Measurements from ENCODE around the gene CCDC6.
"Not testable (repeated sequence)": the region's sequence is repeated elsewhere in the genome, so short reads cannot be mapped to it uniquely, and the experiment has no call there.

Gene CCDC6

DNA sequence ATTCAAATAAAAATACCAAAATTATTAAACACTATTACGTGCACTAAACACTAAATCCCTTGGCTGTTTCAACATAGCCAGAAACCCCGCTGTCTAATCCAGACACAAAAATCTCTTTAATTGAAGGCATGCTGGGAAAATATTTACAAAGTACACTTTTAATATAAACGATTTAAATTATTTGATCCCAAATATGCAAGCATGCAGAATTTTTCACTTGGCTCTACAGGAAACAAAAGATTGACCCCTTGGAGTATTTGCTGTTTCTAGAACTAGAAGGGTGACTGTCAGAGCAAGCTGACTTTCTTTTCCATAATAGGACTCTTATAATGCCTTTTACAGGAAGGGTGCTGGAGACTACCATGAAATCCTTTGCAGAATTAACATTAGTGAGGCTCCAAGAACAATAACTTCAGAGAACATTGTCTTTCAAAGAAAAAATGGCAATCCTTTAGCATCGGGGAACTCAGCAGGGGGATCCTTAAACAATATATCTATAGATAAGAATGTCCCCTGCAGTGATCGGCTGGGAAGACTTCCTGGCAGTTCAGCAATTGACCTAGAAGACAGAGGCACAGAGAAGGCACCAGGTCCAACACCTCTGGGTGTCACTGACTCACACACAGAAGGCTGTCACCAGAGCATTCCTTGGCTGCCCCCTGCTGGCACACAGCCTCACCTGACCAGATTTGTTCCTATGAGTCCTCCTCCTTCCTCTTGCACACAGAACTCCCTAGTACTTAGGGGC lies 97.3 kb downstream of the CCDC6 start:
- DNase-seq (ENCODE audit: low spot score), result peak; percentile 32

DNA sequence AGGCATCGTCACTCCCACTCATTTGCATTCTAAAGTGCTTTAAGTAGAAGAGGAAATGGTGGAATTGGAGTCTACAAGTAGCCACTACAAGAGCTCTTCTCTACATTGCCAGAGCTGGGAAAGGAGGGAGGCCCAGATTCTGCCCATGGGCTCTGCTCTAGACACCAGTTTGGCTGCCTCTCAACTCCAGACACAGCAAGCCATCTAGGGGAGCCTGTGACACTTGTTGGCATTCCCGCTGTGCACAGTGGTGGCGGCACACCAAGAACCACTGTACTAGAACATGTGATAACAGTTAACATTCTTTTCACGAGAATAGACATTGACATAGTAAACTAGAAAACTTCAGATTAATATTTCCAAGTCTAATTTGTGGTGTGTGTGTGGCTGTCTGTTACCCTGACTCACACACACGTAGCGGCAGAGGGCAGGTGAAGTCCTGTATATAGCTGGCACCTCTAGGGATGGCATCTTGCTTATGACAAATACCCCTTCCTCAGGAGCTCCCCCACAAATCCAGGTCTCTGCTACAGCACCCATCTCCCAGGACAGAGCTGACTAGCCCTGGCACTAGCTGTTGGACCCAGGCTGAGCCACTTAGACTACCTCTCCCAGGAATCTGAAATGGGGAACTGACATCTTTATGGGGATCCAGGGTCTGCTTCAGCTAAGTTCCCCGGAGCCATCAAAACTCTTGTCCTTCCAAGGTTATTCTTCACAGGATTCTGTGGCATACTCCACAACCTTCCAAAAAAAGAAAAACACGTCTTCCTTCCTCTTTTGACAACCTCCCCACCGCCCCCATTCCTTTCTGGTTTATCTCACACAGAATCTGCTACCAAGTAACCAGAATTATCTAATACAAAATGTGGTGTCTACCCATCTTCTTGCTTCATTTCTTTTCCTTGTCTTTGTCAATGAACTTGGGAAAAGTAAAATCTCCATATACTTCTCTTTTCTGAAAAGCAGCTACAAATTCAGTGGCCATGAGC lies 98.4 kb downstream of the CCDC6 start:
- no peak for DNase-seq (ENCODE audit: low spot score)

DNA sequence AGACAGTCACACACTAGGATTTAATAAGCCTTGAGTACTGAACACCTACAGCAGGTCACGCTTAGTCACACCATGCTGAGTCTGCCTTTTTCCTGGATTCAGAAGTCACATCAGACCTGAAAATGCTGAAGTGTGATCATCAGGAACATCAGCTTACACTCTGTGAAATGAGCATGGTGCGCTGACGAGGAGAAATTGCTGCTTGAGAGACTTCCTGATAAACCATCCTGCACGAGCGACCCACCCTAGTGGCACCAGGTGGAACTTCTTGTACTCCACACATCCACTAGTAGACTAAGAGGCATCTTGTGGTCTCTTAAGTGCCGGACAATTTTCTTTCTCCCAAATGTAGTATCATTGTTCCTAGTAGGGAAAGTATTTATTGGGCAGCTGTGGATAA lies 101.3 kb downstream of the CCDC6 start:
- no peak for DNase-seq (ENCODE audit: low spot score)

DNA sequence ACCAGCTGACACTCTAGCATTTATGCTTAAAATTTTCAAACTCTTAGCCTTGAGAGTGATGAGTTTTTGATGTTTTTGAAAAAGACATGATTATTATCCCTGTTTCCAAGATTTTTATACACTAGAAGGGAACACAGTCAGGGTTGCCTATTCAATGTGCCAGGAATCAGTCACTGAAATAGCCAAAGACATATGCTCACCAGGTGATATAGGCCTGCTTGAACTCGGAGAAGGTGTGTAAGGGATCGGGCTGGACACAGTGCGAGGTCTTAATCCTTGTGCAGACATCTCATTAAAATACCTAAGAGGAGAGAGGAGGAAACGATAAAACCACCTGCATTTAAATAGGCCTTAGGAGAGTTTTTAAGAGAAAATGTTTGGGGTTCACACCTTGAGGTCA lies 102.1 kb downstream of the CCDC6 start:
- no peak for DNase-seq (ENCODE audit: low spot score)

DNA sequence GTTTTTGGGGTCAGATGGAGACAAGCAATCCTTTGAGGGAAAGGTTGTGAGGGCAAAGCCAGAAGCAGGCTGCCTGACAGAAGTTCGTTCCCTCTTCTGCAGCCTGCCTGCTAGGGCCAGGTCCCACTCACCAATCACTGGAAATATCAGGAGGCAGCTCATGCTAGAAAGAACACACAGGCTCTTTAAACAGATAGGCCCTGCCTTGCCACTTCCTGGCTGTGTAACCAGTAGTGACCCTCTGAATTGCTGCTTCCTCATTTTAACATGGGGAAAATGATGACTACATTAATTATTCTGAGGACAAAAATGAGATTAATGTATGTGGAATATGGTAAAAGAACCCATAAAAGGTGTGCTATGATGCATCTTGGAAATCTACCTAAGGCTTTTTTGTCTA lies 102.6 kb downstream of the CCDC6 start:
- DNase-seq (ENCODE audit: low spot score), result no peak

DNA sequence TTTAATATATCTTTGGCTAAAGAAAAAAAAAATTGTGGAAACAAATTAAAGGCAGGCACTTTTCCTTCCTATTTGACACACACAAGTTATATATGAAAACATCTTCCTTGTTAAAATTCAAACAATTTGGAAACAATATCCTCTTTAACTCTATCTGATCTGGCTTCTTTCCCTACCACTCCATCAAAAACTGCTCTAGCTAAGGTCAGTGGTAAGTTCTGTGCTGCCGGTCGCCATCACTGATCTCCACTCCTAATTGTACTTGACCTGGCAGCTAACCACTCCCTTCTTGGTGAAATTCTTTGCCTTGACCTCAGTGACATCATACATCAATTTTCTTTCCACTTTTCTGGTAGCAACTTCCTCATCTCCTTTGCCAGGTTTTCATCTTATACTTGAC lies 105.2 kb downstream of the CCDC6 start:
- DNase-seq (ENCODE audit: low spot score), result no peak

DNA sequence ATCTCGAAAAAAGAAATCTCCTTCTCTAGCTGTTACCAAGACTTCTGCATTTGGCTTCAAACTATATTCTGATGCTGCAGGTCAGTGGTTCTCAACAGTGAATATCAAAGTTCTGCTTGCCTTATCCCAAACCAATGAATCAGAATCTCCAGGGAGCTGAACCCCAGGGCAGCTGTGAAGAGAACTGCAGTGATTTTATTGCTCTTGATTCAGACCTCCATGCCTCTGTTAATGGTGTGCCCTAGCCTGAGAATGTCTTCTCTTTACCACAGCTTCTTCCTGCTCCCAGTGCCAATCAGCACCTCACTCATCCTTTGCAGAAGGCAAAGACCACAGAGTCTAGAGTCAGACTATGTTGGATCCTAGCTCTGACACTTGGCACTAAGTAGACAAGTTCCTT lies 106.9 kb downstream of the CCDC6 start:
- DNase-seq (ENCODE audit: low spot score), result no peak

DNA sequence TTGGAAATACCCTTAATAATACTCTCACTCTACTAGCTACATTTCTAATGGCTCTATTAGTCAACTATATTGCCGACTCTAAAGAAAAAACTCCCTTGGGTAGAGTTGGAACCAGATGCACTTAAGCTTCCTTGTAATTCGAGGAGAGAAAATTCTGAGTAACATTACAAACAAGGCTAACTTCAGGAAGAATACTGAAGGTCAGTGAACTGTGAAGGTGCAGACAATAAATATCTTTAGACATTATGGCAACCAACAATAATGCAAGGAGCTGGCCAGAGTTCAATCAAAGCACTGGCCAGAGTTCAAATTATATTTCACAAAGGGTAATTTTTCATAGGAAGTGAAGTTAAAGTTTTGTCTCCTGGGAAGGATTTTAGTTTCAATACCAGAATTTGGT lies 112.4 kb downstream of the CCDC6 start:
- DNase-seq (ENCODE audit: low spot score), result no peak

DNA sequence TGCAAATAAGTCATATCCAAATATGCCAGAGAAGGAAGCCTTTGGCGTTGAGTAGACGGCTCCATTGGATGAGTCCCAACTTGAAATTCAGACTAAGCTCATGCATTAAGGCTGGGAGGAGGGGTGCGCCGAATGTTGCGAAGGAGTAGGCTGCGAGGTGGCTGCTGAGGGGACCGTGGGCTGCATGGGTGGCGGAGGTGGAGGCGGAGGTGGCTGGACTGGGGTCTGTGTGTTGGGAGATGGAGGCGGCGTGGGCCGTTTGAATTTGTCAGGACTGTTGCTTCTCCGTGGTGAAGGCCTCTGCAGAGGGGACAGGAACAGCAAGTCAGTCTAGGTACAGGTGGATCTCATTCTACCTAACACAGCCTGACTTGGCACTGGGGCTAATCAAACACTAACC lies 113.5 kb downstream of the CCDC6 start:
- no peak for DNase-seq (ENCODE audit: low spot score)

DNA sequence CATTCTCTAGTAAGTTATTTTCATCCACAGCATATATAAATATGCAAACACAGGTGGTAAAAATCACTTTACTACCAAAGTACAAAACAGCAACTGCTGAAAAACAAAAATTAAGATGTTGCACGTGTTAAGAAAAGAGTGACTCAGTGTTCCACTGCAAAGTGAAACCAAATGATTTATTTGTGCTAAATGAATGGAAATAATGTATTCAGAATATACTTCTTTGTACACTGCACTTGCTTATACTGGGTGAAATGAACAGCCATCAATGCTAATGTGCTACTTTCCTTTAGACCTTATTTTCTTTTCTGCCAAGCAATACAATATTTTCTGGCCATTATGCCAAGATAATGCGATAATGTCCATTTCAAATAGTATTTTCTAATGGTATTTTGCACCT lies 114.8 kb downstream of the CCDC6 start:
- no peak for DNase-seq (ENCODE audit: low spot score)

DNA sequence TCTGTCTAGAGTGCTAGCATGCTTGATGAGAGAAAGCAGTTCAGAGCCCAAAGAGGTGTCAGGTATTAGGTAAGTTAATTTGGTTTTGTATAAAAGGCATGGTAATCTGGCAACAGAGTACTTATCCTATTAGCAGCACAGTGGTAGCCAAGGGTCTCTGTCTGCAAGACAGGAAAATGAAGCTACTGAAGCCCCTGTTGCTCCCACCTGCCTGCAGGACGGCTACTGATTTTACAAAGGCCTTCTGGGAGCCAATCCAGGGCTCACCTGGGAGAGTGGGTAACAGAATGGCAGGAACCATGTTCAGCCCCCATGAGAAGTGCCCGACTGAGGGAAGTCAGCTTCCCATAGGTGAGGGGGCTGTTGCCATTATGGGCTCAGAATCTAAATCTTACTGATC lies 116.3 kb downstream of the CCDC6 start:
- not testable (repeated sequence) for DNase-seq (ENCODE audit: low spot score)

DNA sequence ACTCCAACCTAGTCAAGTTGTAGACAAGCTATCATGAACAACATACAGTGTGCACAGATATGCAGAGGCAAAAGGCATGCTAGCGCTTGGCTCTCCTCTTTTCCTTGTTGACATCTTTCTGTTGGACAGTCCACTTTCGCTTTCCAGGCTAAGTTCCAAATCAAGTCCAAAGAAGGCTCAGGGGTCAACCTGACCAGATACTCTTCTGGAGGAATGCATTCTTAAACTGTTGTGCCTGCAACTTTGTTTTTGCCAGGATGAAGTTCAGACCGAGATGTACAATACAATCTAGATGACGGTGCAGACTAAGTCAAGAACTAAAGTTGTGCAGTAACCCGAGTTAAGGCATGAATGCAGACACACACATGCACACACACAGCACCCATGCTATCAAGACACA lies 117.4 kb downstream of the CCDC6 start:
- not testable (repeated sequence) for DNase-seq (ENCODE audit: low spot score)

DNA sequence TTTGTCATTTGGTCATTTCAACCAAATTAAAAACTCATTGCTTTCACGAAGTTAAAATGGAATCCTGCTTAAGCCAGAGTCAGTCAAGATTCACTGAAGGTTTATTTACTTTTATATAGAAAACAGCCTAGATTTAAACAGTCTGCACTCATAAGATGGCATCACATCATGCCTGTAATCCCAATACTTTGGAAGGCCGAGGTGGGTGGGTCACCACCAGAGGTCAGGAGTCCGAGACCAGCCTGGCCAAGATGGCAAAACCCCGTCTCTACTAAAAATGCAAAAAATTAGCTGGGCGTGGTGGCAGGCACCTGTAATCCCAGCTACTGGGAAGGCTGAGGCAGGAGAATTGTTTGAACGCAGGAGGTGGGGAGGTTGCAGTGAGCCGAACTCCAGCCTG lies 119.3 kb downstream of the CCDC6 start:
- not testable (repeated sequence) for DNase-seq (ENCODE audit: low spot score)

DNA sequence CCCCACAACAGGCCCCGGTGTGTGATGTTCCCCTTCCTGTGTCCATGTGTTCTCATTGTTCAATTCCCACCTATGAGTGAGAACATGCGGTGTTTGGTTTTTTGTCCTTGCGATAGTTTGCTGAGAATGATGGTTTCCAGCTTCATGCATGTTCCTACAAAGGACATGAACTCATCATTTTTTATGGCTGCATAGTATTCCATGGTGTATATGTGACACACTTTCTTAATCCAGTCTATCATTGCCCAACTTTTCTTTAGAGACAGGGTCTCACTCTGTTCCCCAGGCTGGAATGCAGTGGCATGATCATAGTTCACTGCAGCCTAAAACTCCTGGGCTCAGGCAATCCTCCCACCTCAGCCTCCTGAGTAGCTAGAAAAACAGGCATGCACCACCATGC lies 120.9 kb downstream of the CCDC6 start:
- DNase-seq (ENCODE audit: low spot score), result not testable (repeated sequence)

DNA sequence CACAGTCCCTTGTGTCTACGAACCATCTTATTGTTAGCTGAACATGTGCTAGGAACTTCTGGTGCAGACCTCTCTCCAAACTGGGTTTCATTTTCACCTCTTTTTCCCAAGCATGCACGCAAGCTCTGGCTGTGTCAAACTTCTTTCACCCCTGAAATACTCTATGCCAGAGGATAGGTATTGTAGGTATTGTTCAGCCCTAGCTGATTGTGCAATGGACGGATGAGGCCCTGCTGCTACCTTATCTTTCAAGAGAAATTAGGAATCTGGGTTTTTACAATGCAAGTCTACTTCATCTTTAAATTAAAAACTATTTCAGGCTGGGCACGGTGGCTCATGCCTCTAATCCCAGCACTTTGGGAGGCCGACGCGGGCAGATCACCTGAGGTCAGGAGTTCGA lies 124.8 kb downstream of the CCDC6 start:
- no peak for DNase-seq (ENCODE audit: low spot score)

DNA sequence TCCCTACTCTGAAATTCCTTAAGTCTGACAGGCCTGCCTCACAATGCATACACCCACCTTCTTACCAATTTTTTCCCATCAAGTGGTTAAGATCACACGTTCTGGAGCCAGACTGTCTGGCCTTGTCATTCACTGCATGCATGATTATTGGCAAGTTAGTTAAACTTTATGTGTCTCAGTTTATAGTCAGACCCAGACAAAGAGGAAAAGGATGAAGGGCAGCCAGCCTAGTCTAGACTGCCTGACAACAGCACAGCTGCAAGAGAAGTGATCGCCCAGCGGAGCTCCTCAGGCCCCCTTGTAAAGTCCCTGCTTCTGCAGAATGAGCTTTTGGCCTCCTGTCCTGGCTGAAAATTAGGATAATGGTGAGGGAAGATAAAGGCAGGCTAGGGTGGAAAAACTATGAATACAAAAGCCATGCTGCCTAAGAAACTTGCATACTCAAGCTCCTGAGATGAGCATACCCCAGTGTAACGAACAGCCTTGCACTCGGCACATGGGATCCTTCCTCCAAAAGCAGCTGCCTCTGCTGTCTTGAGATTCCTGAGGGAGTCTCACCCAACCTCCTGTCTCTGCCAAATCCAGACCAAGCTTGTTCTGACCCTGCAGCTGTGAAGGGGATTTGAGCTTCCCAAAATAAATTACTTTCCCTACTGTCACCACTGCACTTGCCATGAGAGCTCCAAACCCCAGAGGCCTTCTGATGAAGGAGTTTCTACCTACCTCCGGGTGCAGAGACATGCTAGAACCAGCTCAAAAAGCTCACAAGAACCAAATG lies 126.4 kb downstream of the CCDC6 start:
- DNase-seq (ENCODE audit: low spot score), result no peak

DNA sequence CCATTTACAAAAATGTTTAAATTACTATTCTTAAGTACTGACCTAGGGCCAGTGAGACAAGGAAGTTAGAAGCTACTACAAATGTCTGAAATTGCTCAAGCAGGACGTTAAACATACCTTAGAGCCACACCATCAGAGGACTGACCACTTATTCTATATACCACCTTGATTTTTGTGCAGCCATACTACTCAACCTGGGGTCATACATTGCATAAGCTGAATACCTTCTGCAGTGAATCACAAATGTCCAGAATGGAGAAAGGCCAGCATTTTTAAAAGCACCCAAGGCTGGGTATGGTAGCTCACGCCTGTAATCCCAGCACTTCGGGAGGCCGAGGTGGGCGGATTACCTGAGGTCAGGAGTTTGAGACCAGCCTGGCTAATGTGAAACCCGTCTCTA lies 131.9 kb downstream of the CCDC6 start:
- DNase-seq (ENCODE audit: low spot score), result no peak

DNA sequence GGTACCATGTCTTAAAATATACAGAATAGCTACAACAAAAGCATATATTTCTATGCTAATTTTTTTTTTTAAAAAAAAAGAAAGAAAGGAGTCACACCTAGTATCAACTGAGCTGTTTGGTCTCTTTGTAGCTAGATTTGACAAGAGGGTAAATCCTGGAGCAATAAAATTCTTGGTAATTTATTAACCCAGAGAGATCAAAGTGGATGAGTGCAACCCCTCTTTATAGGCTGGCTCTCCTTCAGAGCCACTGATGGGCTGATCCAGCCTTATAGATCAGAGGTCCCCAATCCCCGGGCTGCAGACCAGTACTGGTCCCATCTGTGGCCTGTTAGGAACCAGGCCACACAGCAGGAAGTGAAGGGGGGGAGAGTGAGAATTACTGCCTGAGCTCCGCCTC lies 133.3 kb downstream of the CCDC6 start:
- DNase-seq (ENCODE audit: low spot score), result no peak

DNA sequence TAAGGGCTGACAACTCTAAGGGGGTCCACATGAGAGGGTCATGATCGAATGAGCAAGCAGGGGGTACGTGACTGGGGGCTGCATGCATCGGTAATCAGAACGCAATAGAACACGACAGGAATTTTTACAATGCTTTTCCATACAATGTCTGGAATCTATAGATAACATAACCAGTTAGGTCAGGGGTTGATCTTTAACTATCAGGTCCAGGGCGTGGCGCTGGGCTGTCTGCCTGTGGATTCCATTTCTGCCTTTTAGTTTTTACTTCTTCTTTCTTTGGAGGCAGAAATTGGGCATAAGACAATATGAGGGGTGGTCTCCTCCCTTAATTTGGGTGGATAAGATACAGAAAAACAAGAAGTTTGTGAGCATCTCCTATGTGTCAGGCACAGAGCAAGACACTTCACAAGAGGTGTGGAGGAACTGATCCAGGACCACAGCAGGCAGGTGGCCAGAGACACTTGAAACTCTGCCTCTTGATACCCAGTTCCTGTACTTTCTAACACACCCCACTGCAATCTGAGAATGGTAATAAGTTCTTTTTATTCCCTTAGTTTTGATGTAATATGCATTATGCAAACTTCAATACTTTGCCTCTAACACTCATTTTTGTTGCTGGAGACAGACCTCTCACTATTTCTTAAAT lies 135.1 kb downstream of the CCDC6 start:
- no peak for DNase-seq (ENCODE audit: low spot score)

DNA sequence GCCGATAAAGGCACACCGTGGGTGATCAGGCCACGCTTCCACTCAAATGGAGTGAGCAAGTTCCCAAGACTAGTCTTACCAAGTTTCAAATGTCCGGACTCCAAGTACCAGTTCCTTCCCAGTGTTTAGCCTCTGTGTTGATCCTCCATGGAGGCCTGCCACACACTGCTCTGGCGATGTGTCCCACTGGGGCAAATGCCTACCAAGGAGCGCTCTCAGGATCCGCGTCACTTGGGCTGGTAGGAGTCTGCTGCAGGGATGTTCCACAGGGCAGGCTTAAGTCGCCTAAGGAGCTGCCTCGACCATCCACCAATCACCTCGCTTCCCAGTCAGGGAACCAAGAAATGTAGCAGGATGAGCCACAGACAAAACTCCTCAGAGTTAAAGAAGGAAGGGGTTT lies 135.7 kb downstream of the CCDC6 start:
- DNase-seq (ENCODE audit: low spot score), result no peak

DNA sequence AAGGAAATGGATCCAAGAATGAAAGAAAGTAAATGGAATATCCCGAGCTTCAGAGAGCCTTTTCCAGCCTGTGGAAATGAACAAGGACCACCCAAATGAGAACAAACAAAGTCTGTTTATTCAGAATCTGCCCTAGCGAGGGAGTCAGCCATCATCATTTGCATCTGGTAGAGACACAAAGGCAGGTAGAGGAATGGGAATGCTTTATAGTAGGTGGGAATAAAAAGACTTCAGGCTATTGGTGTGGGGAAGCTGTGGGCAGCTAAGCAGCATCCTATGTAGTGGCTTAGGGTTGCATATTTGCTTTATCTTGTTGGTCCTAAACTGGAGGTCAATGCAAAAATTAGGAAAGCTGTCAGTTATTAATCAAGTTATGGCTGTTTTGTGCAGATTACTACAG lies 143.9 kb downstream of the CCDC6 start:
- DNase-seq (ENCODE audit: low spot score), result no peak

DNA sequence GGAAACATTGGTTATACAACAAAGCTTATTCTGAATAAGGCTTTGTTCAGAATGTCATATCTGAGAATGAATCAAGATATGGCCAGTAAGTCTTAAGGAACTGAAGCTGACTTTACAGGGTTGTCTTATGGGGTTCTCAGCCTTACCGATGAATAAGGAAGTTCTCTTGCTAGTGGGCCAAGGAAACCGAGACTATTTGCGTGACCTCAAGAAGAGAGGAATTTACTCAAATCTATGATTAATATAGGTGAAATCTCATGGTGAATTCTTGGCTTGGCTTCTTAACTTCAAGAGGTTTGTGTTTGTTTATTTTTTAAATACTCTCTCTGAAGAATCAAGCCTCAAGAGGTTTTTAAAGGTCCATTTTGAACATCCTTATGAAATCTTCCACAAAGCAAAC lies 148.4 kb downstream of the CCDC6 start:
- peak; percentile 12 for DNase-seq (ENCODE audit: low spot score)
